Measurements from ENCODE around the gene FURIN. TPM values are rescaled to one million over a fixed set of nuclear protein-coding genes. Genes with fewer than 3 reads are reported as not detected.
A peak's percentile ranks its signal among the peaks of the same experiment; 100 is the strongest.
"Not testable (repeated sequence)": the region's sequence is repeated elsewhere in the genome, so short reads cannot be mapped to it uniquely, and the experiment has no call there.

The FURIN gene
- total RNA-seq, 2 experiments from 2014 or later: 76.9 to 83.7 TPM

DNA sequence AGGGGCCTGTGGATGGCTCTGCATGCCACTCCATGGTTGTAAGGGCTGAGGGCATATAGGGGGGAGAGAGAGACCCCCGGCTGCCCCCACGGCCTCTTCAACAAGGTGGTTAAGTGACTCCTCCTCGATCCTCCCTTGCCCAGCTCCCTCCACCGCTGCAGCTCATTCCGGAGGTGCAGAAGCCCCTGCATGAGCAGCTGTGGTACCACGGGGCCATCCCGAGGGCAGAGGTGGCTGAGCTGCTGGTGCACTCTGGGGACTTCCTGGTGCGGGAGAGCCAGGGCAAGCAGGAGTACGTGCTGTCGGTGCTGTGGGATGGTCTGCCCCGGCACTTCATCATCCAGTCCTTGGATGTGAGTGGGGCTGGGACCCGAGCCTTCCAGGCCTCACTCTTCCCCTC lies 22.5 kb downstream of the FURIN start:
- Mint-ChIP-seq H3K36me3 (no peaks in the 10 kb centered on the region), H3K4me1 (peaks cover 4% of the 10 kb centered on the region), H3K27me3 (peaks cover under 1% of the 10 kb centered on the region), H3K4me3 (no peak overlapping the region), H3K27ac (no peak overlapping the region), H3K9me3 (no peaks in the 10 kb centered on the region)
- no peak for DNase-seq

DNA sequence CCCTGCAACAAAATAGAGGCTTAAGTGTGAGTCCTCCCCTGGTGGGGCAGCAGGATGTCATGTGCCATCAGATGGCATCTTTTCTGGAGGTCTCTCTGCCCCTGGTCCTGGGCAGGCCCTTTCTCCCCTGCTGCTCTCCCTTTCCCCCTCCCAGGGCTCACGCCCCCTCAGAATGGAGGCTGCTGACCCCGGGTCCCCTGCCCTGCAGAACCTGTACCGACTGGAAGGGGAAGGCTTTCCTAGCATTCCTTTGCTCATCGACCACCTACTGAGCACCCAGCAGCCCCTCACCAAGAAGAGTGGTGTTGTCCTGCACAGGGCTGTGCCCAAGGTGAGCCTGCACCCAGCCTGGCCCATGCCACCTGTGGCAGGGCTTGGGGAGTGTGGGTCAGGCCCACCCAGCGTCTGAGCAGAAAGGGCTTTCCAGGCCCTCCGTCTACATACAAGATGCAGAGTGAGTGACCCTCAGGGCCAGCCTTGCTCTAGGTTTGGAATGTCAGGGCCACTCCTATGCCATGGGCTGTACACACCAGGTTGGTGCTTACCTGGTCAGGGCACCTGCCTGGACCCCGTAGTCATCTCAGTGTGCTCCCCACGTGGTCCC lies 23.1 kb downstream of the FURIN start:
- no peak overlapping the region for H3K27ac Mint-ChIP-seq

DNA sequence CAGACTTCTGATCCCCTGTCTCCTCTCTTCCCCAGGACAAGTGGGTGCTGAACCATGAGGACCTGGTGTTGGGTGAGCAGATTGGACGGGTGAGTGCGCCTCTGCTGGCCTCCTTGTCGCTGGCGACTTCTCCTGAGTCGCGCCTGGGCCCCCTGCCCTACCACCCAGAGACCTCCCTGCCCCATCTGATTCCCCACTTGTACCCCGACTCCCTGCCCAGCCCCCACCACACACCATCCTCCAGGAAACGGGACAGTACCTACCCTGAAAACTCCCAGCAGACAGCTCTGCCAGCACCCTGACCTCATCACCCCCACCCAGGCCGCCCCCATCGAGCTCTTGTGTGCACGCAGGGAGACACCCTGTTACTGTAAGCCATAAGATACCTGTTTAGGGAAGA lies 23.6 kb downstream of the FURIN start:
- Mint-ChIP-seq H3K9me3 (no peaks in the 10 kb centered on the region), H3K4me1 (no peaks in the 10 kb centered on the region), H3K36me3 (no peaks in the 10 kb centered on the region), H3K4me3 (no peak overlapping the region), H3K27ac (no peak overlapping the region), H3K27me3 (no peaks in the 10 kb centered on the region)
- DNase-seq: no peak

More for the DNA sequence above, 23.1 kb downstream of the FURIN start:
- H3K9me3 Mint-ChIP-seq: no peaks in the 10 kb centered on the region
- DNase-seq: no peak
- H3K36me3 Mint-ChIP-seq: no peaks in the 10 kb centered on the region
- H3K27me3 Mint-ChIP-seq: no peaks in the 10 kb centered on the region
- no peaks in the 10 kb centered on the region for H3K4me1 Mint-ChIP-seq
- H3K4me3 Mint-ChIP-seq: no peak overlapping the region

DNA sequence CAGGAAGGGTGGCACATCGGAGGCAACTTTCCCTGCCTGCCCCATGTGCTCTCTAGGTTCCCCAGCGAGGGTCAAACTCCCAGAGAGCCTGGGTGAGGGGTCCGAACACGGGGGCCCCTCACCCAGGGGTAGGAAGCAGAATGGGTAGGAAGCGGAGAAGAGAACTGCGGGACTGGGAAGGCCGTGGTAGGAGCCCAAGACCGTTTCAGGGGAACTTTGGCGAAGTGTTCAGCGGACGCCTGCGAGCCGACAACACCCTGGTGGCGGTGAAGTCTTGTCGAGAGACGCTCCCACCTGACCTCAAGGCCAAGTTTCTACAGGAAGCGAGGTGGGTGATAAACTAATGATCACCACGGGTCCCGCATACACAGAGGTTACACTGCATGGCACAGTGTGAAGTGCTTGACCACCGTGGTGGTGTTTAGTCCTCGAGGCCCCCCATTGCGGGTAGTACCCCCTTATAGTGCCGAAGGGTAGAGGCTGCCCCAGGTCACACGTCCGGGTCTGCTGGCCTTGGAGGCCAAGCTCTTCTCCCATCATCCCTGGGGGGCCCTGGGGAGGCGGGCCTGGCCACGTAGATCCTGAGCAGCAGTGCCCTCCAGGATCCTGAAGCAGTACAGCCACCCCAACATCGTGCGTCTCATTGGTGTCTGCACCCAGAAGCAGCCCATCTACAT lies 24.2 kb downstream of the FURIN start:
- Mint-ChIP-seq H3K36me3 (no peaks in the 10 kb centered on the region), H3K27me3 (no peaks in the 10 kb centered on the region), H3K4me3 (no peak overlapping the region), H3K9me3 (no peaks in the 10 kb centered on the region), H3K4me1 (no peaks in the 10 kb centered on the region), H3K27ac (no peak overlapping the region)
- DNase-seq: no peak

DNA sequence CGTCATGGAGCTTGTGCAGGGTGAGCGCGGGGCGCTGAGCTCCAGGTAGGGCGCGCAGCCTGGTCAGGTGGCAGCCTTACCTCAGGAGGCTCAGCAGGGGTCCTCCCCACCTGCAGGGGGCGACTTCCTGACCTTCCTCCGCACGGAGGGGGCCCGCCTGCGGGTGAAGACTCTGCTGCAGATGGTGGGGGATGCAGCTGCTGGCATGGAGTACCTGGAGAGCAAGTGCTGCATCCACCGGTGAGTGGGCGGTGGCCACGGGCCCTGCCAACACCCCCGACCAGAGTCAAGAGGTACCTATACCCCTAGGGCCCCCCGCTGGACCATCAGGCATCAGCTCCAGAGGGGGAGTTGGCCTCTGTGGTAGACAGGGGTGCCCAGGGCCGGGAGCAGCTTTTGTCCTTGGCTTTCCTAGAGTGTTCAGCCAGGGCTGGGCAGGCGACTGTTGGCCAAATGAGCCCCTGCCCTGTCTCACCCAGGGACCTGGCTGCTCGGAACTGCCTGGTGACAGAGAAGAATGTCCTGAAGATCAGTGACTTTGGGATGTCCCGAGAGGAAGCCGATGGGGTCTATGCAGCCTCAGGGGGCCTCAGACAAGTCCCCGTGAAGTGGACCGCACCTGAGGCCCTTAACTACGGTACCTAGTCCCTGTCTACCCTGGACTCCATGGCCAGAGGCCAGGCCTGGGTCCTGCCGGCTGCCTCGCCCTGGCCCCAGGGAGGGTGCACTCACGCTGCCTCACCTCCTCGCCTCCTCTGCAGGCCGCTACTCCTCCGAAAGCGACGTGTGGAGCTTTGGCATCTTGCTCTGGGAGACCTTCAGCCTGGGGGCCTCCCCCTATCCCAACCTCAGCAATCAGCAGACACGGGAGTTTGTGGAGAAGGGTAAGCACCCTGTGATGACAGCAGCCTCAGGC lies 25.0 kb downstream of the FURIN start:
- Mint-ChIP-seq H3K27me3 (no peaks in the 10 kb centered on the region), H3K4me1 (no peaks in the 10 kb centered on the region), H3K9me3 (no peaks in the 10 kb centered on the region), H3K4me3 (no peak overlapping the region), H3K27ac (no peak overlapping the region), H3K36me3 (no peaks in the 10 kb centered on the region)
- peak; percentile 35 for DNase-seq

DNA sequence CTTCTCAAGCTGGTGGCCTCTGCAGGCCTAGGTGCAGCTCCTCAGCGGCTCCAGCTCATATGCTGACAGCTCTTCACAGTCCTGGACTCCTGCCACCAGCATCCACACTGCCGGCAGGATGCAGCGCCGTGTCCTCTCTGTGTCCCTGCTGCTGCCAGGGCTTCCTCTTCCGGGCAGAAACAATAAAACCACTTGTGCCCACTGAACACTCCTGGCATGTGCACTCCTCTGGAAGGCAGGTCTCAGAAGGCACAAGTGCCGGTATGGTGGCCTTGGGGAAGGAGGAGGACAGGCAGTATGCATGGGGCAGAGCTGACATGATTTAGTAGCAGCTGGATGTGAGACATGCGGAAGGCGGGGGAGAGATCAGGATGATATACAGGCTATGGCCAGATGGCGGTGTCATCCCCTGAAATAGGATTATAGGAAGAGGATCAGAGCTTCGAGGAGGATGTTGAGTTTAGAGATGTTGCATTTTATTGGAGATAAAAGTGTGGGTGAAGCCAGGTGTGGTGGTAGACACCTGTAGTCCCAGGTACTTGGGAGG lies 27.3 kb downstream of the FURIN start:
- H3K27ac Mint-ChIP-seq: peak overlapping the region; percentile 2
- H3K36me3 Mint-ChIP-seq: no peaks in the 10 kb centered on the region
- no peak for DNase-seq
- no peaks in the 10 kb centered on the region for H3K9me3 Mint-ChIP-seq
- H3K4me3 Mint-ChIP-seq: no peak overlapping the region
- H3K27me3 Mint-ChIP-seq: no peaks in the 10 kb centered on the region
- H3K4me1 Mint-ChIP-seq: peaks cover 2% of the 10 kb centered on the region

DNA sequence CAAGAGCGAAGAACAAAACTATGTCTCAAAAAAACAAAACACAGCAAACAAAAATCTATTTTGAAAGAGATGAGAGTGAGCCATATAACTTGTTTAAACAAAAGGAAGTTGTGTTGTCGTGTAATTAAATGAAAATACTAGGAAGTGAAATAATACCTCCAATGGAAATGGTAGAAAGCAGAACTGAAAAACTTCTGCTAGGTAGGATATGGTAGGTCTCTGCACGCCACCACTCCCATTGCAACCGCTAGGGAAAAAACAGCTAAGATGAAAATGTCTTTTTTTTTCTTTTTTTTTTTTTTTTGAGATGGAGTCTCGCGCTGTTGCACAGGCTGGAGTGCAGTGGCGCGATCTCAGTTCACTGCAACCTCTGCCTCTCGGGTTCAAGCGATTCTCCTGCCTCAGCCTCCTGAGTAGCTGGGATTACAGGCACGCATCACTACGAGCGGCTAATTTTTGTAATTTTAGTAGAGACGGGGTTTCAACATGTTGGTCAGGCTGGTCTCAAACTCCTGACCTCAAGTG lies 28.8 kb downstream of the FURIN start:
- H3K27me3 Mint-ChIP-seq, H3K27ac Mint-ChIP-seq, H3K4me3 Mint-ChIP-seq, H3K9me3 Mint-ChIP-seq, H3K36me3 Mint-ChIP-seq, DNase-seq: not testable (repeated sequence)
- peaks cover 13% of the 10 kb centered on the region for H3K4me1 Mint-ChIP-seq

DNA sequence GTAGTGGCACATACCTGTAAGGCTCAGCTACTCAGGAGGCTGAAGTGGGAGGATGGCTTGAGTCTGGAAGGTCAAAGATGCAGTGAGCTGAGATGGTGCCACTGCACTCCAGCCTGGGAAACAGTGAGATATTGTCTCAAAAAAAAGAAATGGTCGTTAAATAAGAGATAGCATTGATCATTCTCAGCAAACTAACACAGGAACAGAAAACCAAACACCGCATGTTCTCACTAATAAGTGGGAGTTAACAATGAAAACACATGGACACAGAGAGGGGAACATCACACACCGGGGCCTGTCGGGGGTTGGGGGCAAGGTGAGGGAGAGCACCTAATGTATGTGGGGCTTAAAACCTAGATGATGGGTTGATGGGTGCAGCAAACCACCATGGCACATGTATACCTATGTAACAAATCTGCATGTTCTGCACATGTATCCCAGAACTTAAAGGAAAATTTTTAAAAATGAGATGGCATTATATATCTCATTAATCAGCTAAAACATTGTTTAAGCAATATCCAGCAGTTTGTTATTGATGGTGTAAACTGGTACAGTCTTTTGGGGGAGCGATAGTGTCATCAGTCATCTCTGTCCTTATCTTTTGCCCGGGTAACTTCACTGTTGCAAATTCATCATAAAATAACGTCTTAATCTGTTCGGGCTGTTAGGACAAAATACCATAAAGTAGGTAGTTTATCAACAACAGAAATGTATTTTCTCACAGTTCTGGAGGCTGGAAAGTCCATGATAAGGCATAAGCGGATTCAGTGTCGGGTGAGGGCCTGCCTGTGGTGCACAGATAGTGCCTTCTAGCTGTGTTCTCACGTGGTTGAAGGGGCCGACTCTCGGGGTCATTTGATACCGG lies 33.0 kb downstream of the FURIN start:
- peak overlapping the region; percentile 82 for H3K4me3 Mint-ChIP-seq

DNA sequence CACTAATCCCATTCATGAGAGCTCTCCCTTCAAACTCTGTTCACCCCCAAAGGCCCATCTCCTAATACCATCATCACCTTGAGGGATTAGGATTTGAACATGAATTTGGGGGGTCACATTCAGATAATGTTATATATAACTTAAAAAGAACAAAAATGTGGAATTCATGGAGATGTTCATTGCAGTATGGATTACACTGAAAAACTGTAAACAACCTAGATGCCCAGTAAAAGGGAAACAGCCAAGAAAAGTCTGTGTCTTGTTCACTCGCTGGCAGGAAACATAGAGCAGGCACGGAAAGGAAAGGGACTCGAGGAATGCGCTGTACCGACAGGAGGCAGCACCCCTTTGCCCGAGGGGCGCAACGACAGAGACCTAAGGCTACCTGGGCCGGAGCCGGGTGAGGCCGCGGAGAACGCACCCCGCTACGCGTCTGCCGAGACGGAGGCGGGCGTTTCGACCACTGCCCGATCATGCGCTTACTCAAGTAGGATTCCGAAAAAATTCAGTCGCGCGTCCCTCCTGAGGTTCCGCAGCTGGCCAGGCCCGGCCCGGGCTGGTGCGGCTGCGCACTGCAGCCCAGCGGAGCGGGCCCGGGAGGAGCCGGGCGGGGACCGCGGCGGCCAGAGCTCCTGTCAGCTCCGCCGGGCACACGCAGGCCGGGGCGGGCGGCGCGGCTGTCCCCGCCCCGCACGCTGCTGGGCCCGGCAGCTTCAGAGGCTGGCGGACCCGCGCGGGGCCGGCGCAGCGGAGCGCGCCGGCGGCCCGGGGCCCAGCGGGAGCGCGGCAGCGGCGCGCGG lies 33.9 kb downstream of the FURIN start:
- no peaks in the 10 kb centered on the region for H3K9me3 Mint-ChIP-seq
- peak overlapping the region; percentile 82 for H3K4me3 Mint-ChIP-seq
- peak overlapping the region; percentile 89 for H3K27ac Mint-ChIP-seq
- peak; percentile 81 for DNase-seq
- peaks cover 22% of the 10 kb centered on the region for H3K36me3 Mint-ChIP-seq
- peaks cover 19% of the 10 kb centered on the region for H3K4me1 Mint-ChIP-seq
- H3K27me3 Mint-ChIP-seq: no peaks in the 10 kb centered on the region

More for the DNA sequence above, 33.0 kb downstream of the FURIN start:
- Mint-ChIP-seq H3K27me3 (no peaks in the 10 kb centered on the region), H3K9me3 (no peaks in the 10 kb centered on the region), H3K36me3 (peaks cover 16% of the 10 kb centered on the region), H3K27ac (peak overlapping the region; percentile 89), H3K4me1 (peaks cover 19% of the 10 kb centered on the region)
- no peak for DNase-seq

DNA sequence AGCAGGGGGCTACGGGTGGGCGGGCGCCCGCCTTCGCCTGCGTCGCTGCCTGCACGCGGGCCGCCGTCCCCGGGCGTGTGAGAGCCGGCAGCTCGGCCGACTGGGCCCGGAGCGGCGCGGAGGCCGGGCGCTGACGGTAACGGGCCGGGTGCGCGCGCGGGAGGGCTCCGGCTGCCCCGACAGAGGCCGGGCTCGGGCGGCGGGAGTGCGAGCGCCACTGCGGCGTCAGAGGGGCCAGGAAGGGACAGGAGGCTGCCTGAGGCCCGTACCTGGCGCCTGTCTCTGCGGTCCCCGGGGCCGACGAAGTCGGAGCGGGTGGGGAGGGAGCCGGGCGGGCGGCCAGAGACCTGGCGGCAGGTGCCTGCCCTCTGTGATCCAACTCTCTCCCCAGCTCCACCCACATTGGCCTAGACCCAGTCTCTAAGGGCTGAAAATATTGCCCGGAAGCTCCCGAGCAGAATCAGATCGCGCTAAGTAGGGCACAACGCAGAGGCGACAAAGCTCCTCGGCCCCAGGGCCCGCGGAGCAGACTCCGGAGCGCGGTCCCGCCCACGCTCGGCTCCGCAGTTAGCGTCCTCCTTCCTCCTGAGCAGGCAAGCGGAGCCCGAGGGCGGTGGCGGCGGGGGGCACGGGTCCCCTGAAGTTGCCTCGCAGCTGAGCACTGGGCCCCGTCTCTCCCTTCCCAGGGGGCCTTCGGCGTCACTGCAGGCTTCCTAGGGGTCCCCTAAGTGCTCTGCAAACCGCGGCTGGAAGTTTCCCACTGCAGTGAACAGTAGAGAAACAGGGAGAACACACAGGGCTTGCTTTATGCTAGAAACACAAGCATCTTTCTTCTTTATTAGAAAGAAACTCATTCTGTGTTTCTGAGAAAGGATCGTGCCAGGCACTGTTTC lies 34.7 kb downstream of the FURIN start, which contains the start of gene MAN2A2:
MAN2A2 (plus strand) TSS at position 463 of the 893 bp plus-strand sequence. CDS start 906 bp downstream, outside the sequence.
- peaks cover 19% of the 10 kb centered on the region for H3K4me1 Mint-ChIP-seq

DNA sequence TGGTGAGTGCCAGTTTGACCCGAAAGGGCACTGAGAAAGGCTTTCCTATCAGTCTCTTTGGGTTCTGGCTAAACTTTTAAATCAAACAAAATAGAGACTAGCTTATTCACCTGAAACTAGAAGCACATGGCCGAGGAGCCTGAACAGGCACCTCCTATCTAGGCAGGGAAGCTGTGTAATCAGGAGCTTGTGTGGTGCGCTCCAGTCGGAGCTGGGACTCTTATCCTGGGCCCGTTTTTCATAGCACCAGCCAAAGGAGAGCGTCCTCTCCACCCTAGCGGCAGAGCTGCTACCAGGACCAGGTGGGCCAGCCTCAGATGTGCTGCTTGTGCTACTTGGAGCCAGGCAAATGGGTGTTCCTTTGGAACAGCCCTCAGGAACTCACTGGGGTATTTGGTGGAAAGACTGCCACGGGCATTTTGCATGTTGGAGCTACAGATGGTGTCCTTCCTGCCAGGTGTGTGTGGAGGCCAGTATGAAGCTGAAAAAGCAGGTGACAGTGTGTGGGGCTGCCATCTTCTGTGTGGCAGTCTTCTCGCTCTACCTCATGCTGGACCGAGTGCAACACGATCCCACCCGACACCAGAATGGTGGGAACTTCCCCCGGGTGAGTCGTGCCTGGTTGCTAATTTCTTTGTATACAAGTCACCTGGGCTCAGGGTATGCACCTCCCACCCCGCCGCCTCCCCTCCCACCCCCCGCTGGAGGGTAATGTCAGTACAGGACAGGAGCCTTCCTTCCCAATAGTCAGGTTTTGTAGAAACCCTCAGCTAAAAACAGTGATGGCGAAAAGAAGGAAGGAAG lies 35.5 kb downstream of the FURIN start:
- Mint-ChIP-seq H3K4me3 (peak overlapping the region; percentile 87), H3K36me3 (peaks cover 29% of the 10 kb centered on the region), H3K27me3 (no peaks in the 10 kb centered on the region), H3K9me3 (no peaks in the 10 kb centered on the region), H3K27ac (peak overlapping the region; percentile 86), H3K4me1 (peaks cover 19% of the 10 kb centered on the region)
- DNase-seq: no peak

More for the DNA sequence above, 34.7 kb downstream of the FURIN start, which contains the start of gene MAN2A2:
- Mint-ChIP-seq H3K9me3 (no peaks in the 10 kb centered on the region), H3K4me3 (peak within 1 kb of the TSS; percentile 87), H3K27me3 (no peaks in the 10 kb centered on the region), H3K27ac (peak within 1 kb of the TSS; percentile 89), H3K36me3 (peaks cover 26% of the 10 kb centered on the region)
- DNase-seq: peak; percentile 87

DNA sequence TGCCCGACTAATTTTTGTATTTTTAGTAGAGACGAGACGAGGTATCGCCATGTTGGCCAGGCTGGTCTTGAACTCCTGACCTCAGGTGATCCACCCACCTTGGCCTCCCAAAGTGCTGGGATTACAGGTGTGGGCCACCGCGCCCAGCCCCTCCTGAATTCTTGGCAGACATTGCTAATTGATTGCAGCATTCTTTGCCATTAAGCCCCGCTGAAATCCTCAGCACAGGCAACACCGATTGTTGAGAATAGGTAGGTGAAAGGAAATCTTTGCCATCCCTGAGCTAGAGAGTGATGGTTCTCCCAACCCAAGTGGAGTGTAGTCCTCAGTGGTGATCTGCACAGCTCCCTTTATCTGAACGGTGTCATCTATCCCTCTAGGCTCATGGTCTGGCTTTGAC lies 36.4 kb downstream of the FURIN start:
- Mint-ChIP-seq H3K9me3 (no peaks in the 10 kb centered on the region), H3K4me3 (peak overlapping the region; percentile 18)

More for the DNA sequence above, 36.4 kb downstream of the FURIN start:
- H3K27me3 Mint-ChIP-seq: no peaks in the 10 kb centered on the region
- H3K4me1 Mint-ChIP-seq: peaks cover 19% of the 10 kb centered on the region
- H3K36me3 Mint-ChIP-seq: peaks cover 29% of the 10 kb centered on the region
- no peak overlapping the region for H3K27ac Mint-ChIP-seq
- no peak for DNase-seq

Data from activated naive CD8-positive, alpha-beta T cell treated with anti-CD3 and anti-CD28 coated beads for 36 hours (primary cell).